NT2/D1 (cell line): ENCODE data around the gene MAOB.

Experiments
- YY1 ChIP-seq: IDR thresholded peaks from 2 replicates; pipeline ENCODE4 v1.6.1; 2011; ENCODE audit not compliant: insufficient read length, insufficient read depth
- ZNF274 ChIP-seq: IDR thresholded peaks from 2 replicates; pipeline ENCODE4 v1.6.1; 2011; ENCODE audit warnings: mild to moderate bottlenecking, low read depth, low read length

DNA sequence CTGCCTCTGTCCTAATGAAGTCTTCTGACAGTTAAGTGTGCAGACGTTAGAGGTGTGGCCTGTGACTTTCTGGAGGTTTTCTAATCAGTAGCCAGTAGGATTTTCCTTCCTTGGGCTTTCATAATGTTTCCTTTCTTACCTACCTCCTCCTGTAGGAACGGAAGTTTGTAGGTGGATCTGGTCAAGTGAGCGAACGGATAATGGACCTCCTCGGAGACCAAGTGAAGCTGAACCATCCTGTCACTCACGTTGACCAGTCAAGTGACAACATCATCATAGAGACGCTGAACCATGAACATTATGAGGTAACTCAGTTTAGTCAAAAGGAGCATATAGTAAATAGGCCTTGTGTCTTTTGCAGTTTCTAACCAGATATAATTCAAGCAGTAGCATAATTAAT is 151.2 kb downstream of the MAOB start:
- TF ChIP-seq YY1 (no peak), ZNF274 (no peak)
